Gastroesophageal sphincter (tissue), 4 donors: ENCODE measurements around the gene A2M. TPM values are rescaled to one million over a fixed set of nuclear protein-coding genes. Genes with fewer than 3 reads are reported as not detected.
"Not testable (repeated sequence)": the region's sequence is repeated elsewhere in the genome, so short reads cannot be mapped to it uniquely, and the experiment has no call there.

Experiments used
- ATAC-seq: fragments of 150-250 bp; one replicate; pipeline ENCODE4 v1.9.1; 2016; ENCODE audit warnings: mild to moderate bottlenecking, moderate library complexity
- H3K27ac ChIP-seq, 4 donors: fragments of 200-600 bp; sonication (generic) in 3 of 4; 1 replicate in 3 of 4; 2 replicates in 1 of 4; pipeline ENCODE4 v1.5.1; 2016 to 2019
- H3K27me3 ChIP-seq: fragments of 200-600 bp; sonication (generic); one replicate; pipeline ENCODE4 v1.5.1; 2019
- H3K36me3 ChIP-seq, 2 donors: fragments of 200-600 bp; sonication (generic); one replicate each; pipeline ENCODE4 v1.5.1; 2019; ENCODE audit warnings: control low read depth in 1 of 2
- H3K4me1 ChIP-seq, 3 donors: fragments of 200-600 bp; sonication (generic); 1 replicate in 2 of 3; 2 replicates in 1 of 3; pipeline ENCODE4 v1.5.1; 2016 to 2019; ENCODE audit warnings: control low read depth in 2 of 3
- H3K4me3 ChIP-seq, 2 donors: fragments of 200-600 bp; sonication (generic); one replicate each; pipeline ENCODE4 v1.5.1; 2019; ENCODE audit warnings: mild to moderate bottlenecking in 1 of 2, moderate library complexity in 1 of 2
- H3K9me3 ChIP-seq, 3 donors: fragments of 200-600 bp; sonication (generic); one replicate each; pipeline ENCODE4 v1.5.1; 2017 to 2019; ENCODE audit warnings: control low read depth in 2 of 3
- CTCF ChIP-seq, 4 experiments: fragments of 200-600 bp in 2 of 4; fragments of 450-650 bp in 2 of 4; sonication (generic) in 1 of 4; IDR thresholded peaks; one replicate each; pipeline ENCODE4 v1.5.1; 2017 to 2019; ENCODE audit warnings: antibody characterized with exemption in 4 of 4, mild to moderate bottlenecking in 2 of 4, moderate library complexity in 2 of 4
- EP300 ChIP-seq: sonication (generic); formaldehyde crosslinking; IDR thresholded peaks from one replicate; pipeline ENCODE4 v1.6.1; 2017; ENCODE audit warnings: antibody characterized with exemption, mild to moderate bottlenecking
- POLR2A ChIP-seq, 2 donors: fragments of 450-650 bp; IDR thresholded peaks; one replicate each; pipeline ENCODE4 v1.6.1; 2017; ENCODE audit warnings: antibody characterized with exemption in 2 of 2, mild to moderate bottlenecking in 2 of 2, moderate library complexity in 1 of 2
- POLR2AphosphoS5 ChIP-seq: sonication (generic); formaldehyde crosslinking; IDR thresholded peaks from one replicate; pipeline ENCODE4 v1.6.1; 2017; ENCODE audit warnings: antibody characterized with exemption
- WGBS, 2 donors: methylation state at CpG; one replicate each; pipeline ENCODE4 v1.1.5; 2018; ENCODE audit warnings: low coverage in 1 of 2; 5-methylcytosine and 5-hydroxymethylcytosine counted together
- total RNA-seq, 4 donors: library from RNA; depleted of rRNA; stranded (reverse); fragments of >200 nt; gene quantifications; one replicate each; pipeline ENCODE4 v1.1.0, GENCODE V29; 2016

Gene A2M
- total RNA-seq, 4 donors from 2014 or later: 268 to 632 (median 588) TPM

- H3K27me3 ChIP-seq: no peaks in the 10 kb centered on the region
- no peak overlapping the region for H3K27ac ChIP-seq
- no peak for ATAC-seq
- H3K9me3 ChIP-seq: peaks cover 0 to 29% (median 0%) of the 10 kb centered on the region in 3 donors
- no peaks in the 10 kb centered on the region for H3K4me1 ChIP-seq
- 79 to 94% methylated on average over 2 of the region's 2 CpGs for WGBS, 2 donors
- no peak overlapping the region for H3K4me3 ChIP-seq
- TF ChIP-seq EP300 (no peak), CTCF (IDR thresholded peaks at IDR 0.05) (no peak), POLR2AphosphoS5 (no peak), POLR2A (IDR thresholded peaks at IDR 0.05) (no peak)
- no peaks in the 10 kb centered on the region for H3K36me3 ChIP-seq
Measured at GRCh38 chr12:9147461-9147860, 31.7 kb upstream of the A2M start.

GRCh38 chr12:9144730-9145106 is 29.0 kb upstream of the A2M start:
- H3K27me3 ChIP-seq: no peaks in the 10 kb centered on the region
- TF ChIP-seq POLR2AphosphoS5: no peak
- no peak for TF ChIP-seq EP300
- no peak for TF ChIP-seq CTCF (IDR thresholded peaks at IDR 0.05)
- no peak for TF ChIP-seq POLR2A (IDR thresholded peaks at IDR 0.05)
- no peak for ATAC-seq
- no peaks in the 10 kb centered on the region for H3K4me1 ChIP-seq
- WGBS, 2 donors: 53 to 64% methylated on average over 4 of the region's 4 CpGs
- no peak overlapping the region for H3K4me3 ChIP-seq
- peaks cover 0 to 33% (median 0%) of the 10 kb centered on the region in 3 donors for H3K9me3 ChIP-seq
- no peak overlapping the region for H3K27ac ChIP-seq
- H3K36me3 ChIP-seq: no peaks in the 10 kb centered on the region

- WGBS, 2 donors: 92 to 100% methylated on average over 1 to 2 of the region's 3 CpGs
- Histone ChIP-seq H3K27ac (no peak overlapping the region), H3K36me3 (no peaks in the 10 kb centered on the region), H3K9me3 (peaks cover 0 to 33% (median 0%) of the 10 kb centered on the region in 3 donors), H3K4me3 (no peak overlapping the region), H3K27me3 (no peaks in the 10 kb centered on the region), H3K4me1 (no peaks in the 10 kb centered on the region)
- ATAC-seq: no peak
- no peak for TF ChIP-seq POLR2AphosphoS5
- no peak for TF ChIP-seq POLR2A (IDR thresholded peaks at IDR 0.05)
- TF ChIP-seq CTCF (IDR thresholded peaks at IDR 0.05): no peak
- TF ChIP-seq EP300: no peak
Measured at GRCh38 chr12:9143929-9144729, 28.4 kb upstream of the A2M start.

GRCh38 chr12:9143137-9143536 is 27.4 kb upstream of the A2M start:
- no peak overlapping the region for H3K27ac ChIP-seq
- H3K27me3 ChIP-seq: no peaks in the 10 kb centered on the region
- no peaks in the 10 kb centered on the region for H3K36me3 ChIP-seq
- H3K4me1 ChIP-seq: no peaks in the 10 kb centered on the region
- TF ChIP-seq POLR2AphosphoS5 (no peak), POLR2A (IDR thresholded peaks at IDR 0.05) (no peak), CTCF (IDR thresholded peaks at IDR 0.05) (no peak), EP300 (no peak)
- H3K9me3 ChIP-seq: peaks cover 0 to 33% (median 0%) of the 10 kb centered on the region in 3 donors
- 79 to 83% methylated on average over 2 of the region's 2 CpGs for WGBS, 2 donors
- H3K4me3 ChIP-seq: no peak overlapping the region
- no peak for ATAC-seq

GRCh38 chr12:9139588-9140290 is 24.0 kb upstream of the A2M start:
- peaks cover 0 to 18% (median 0%) of the 10 kb centered on the region in 3 donors for H3K9me3 ChIP-seq
- not testable (repeated sequence) for H3K27me3 ChIP-seq, H3K4me3 ChIP-seq, H3K4me1 ChIP-seq, H3K36me3 ChIP-seq, ATAC-seq, H3K27ac ChIP-seq
- 57 to 86% methylated on average over 1 to 2 of the region's 2 CpGs for WGBS, 2 donors
